ENCODE results near the gene ZNF311. TPM values are rescaled to one million over a fixed set of nuclear protein-coding genes. Genes with fewer than 3 reads are reported as not detected.

The ZNF311 gene
- total and polyA plus RNA-seq, 9 of the 15 experiments (the other 6 are each of a cell fraction or from before 2014, with no cell fraction given): 5.1 to 10.0 (median 7.5) TPM

DNA sequence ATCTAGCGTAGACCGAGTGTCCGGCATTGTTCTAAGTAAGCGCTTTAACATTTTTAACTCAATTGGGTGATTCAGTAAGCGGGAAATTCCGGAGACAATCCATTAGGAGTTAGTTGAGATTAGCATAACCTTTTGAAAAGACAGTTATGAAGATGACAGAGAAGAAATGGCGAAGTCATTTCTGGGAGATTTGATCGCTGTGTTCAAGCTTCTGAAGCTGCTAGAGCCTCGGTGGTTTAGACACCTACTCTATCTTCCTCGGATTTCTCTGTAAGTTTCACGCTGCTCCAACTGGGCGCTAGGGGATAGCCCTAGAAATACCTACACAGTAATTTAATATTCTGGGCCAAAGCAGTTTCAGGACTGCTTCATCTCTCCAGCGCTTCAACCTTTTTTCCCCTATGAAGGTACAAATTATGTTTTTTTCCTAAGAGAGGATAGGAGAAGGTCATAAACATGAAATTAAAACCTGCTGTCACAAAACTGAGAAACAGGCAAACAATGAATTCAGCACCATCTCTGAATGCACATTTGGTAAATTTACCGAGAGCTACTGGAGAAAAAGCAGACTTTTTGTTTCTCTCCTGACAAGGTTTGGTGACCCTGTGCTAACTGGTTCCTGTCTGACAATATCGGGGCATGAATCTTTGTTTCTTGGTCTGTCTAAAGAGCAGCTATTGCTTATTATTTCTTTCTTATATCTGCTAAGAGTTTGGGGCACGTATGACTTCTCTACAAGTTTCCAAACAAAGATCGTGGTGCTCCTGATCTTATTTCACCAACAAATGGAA, 22.4 kb downstream of the ZNF311 start (continued):
- TF ChIP-seq, protein P1, sequence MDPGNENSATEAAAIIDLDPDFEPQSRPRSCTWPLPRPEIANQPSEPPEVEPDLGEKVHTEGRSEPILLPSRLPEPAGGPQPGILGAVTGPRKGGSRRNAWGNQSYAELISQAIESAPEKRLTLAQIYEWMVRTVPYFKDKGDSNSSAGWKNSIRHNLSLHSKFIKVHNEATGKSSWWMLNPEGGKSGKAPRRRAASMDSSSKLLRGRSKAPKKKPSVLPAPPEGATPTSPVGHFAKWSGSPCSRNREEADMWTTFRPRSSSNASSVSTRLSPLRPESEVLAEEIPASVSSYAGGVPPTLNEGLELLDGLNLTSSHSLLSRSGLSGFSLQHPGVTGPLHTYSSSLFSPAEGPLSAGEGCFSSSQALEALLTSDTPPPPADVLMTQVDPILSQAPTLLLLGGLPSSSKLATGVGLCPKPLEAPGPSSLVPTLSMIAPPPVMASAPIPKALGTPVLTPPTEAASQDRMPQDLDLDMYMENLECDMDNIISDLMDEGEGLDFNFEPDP (CRISPR knock-in tag; IDR thresholded peaks at IDR 0.05): no peak
- TF ChIP-seq MTA3 (IDR thresholded peaks at IDR 0.05; ENCODE audit: borderline replicate concordance) (peak; percentile 57; the same call in 1 of the 2 replicates), PPARD (CRISPR knock-in tag; IDR thresholded peaks at IDR 0.05) (no peak), BMI1 (IDR thresholded peaks at IDR 0.05; ENCODE audit: low read length) (no peak), ZFP30 (CRISPR knock-in tag; IDR thresholded peaks at IDR 0.05; ENCODE audit: borderline replicate concordance) (no peak), NCOR1 (IDR thresholded peaks at IDR 0.05) (no peak), MYC (IDR thresholded peaks at IDR 0.05; ENCODE audit: low read depth, low read length) (no peak), MYC (CRISPR knock-in tag; IDR thresholded peaks at IDR 0.05; ENCODE audit: borderline replicate concordance, low read depth) (no peak), ZBTB17 (CRISPR knock-in tag; IDR thresholded peaks at IDR 0.05) (no peak; the same call in 1 of the 2 replicates), CHCHD3 (CRISPR knock-in tag; IDR thresholded peaks at IDR 0.05) (no peak), KLF13 (tag; IDR thresholded peaks at IDR 0.05; ENCODE audit: borderline replicate concordance, low read depth) (no peak), DIDO1 (tag; IDR thresholded peaks at IDR 0.05; ENCODE audit: low read depth) (no peak), PHF8 (IDR thresholded peaks at IDR 0.05; ENCODE audit: borderline replicate concordance, low read length) (peak; percentile 41; the same call in 1 of the 2 replicates), TAF1 (IDR thresholded peaks at IDR 0.05; ENCODE audit: control insufficient read depth, extremely low read depth, insufficient read depth, low read length, severe bottlenecking) (peak; percentile 71), TAF7 (tag; IDR thresholded peaks at IDR 0.05) (no peak), ZNF584 (CRISPR knock-in tag; IDR thresholded peaks at IDR 0.05; ENCODE audit: low read depth) (no peak), ZNF764 (CRISPR knock-in tag; IDR thresholded peaks at IDR 0.05; ENCODE audit: low read depth) (no peak)
- TF ChIP-seq, protein P2, sequence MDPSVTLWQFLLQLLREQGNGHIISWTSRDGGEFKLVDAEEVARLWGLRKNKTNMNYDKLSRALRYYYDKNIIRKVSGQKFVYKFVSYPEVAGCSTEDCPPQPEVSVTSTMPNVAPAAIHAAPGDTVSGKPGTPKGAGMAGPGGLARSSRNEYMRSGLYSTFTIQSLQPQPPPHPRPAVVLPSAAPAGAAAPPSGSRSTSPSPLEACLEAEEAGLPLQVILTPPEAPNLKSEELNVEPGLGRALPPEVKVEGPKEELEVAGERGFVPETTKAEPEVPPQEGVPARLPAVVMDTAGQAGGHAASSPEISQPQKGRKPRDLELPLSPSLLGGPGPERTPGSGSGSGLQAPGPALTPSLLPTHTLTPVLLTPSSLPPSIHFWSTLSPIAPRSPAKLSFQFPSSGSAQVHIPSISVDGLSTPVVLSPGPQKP (CRISPR knock-in tag; IDR thresholded peaks at IDR 0.05): no peak
